ENCODE data around the gene E2F3. TPM values are rescaled to one million over a fixed set of nuclear protein-coding genes. Genes with fewer than 3 reads are reported as not detected.

Gene E2F3
- total RNA-seq, 6 donors from 2014 or later: 4.0 to 10.8 (median 6.5) TPM

- Histone ChIP-seq H3K27ac (no peak overlapping the region), H3K36me3 (peaks cover 0 to 14% (median 7%) of the 10 kb centered on the region in 4 donors), H3K9me3 (no peaks in the 10 kb centered on the region), H3K27me3 (no peaks in the 10 kb centered on the region), H3K4me1 (peaks cover 16 to 29% (median 17%) of the 10 kb centered on the region in 4 donors), H3K4me3 (no peak overlapping the region)
- no peak for ATAC-seq (ENCODE audit: low FRiP score in 2 of 2)
- TF ChIP-seq CTCF (IDR thresholded peaks at IDR 0.05): no peak
- no peak for TF ChIP-seq EP300 (IDR thresholded peaks at IDR 0.05)
- no peak for TF ChIP-seq POLR2A (IDR thresholded peaks at IDR 0.05)
- TF ChIP-seq POLR2AphosphoS5 (IDR thresholded peaks at IDR 0.05): no peak
- DNase-seq: no peak
- WGBS, 2 donors: 64 to 72% methylated on average over 4 of the region's 4 CpGs
These were observed 137.2 kb downstream of the E2F3 start for GRCh38 chr6:20538907-20539306.

GRCh38 chr6:20539387-20539786, 137.7 kb downstream of the E2F3 start:
- peaks cover 16 to 27% (median 17%) of the 10 kb centered on the region in 4 donors for H3K4me1 ChIP-seq
- no peak overlapping the region for H3K4me3 ChIP-seq
- WGBS, 2 donors: 74 to 91% methylated on average over 2 of the region's 2 CpGs
- no peak for DNase-seq
- TF ChIP-seq POLR2AphosphoS5 (IDR thresholded peaks at IDR 0.05): no peak
- no peaks in the 10 kb centered on the region for H3K9me3 ChIP-seq
- no peaks in the 10 kb centered on the region for H3K27me3 ChIP-seq
- H3K27ac ChIP-seq: no peak overlapping the region
- H3K36me3 ChIP-seq: peaks cover 0 to 14% (median 7%) of the 10 kb centered on the region in 4 donors
- no peak for ATAC-seq (ENCODE audit: low FRiP score in 2 of 2)

GRCh38 chr6:20540683-20541082, 139.0 kb downstream of the E2F3 start:
- 79 to 85% methylated on average over 5 of the region's 5 CpGs for WGBS, 2 donors
- no peak for TF ChIP-seq POLR2A (IDR thresholded peaks at IDR 0.05)
- no peak for TF ChIP-seq EP300 (IDR thresholded peaks at IDR 0.05)
- no peak for TF ChIP-seq CTCF (IDR thresholded peaks at IDR 0.05)
- TF ChIP-seq POLR2AphosphoS5 (IDR thresholded peaks at IDR 0.05): no peak
- no peaks in the 10 kb centered on the region for H3K9me3 ChIP-seq
- peaks cover 8 to 16% (median 9%) of the 10 kb centered on the region in 4 donors for H3K4me1 ChIP-seq
- ATAC-seq (ENCODE audit: low FRiP score in 2 of 2): peak in 1 of 2 donors; percentile 79
- peaks cover 0 to 21% (median 7%) of the 10 kb centered on the region in 4 donors for H3K36me3 ChIP-seq
- H3K4me3 ChIP-seq: no peak overlapping the region
- no peak overlapping the region for H3K27ac ChIP-seq
- H3K27me3 ChIP-seq: no peaks in the 10 kb centered on the region
- no peak for DNase-seq

GRCh38 chr6:20541382-20541781, 139.7 kb downstream of the E2F3 start:
- Histone ChIP-seq H3K4me3 (no peak overlapping the region), H3K4me1 (peaks cover 6 to 12% (median 8%) of the 10 kb centered on the region in 4 donors), H3K9me3 (no peaks in the 10 kb centered on the region), H3K27ac (no peak overlapping the region), H3K27me3 (no peaks in the 10 kb centered on the region), H3K36me3 (peaks cover 0 to 28% (median 7%) of the 10 kb centered on the region in 4 donors)
- ATAC-seq (ENCODE audit: low FRiP score in 2 of 2) (peak in 1 of 2 donors; percentile 43), DNase-seq (no peak)
- 95 to 96% methylated on average over 6 of the region's 6 CpGs for WGBS, 2 donors
- TF ChIP-seq POLR2A (IDR thresholded peaks at IDR 0.05) (no peak), CTCF (IDR thresholded peaks at IDR 0.05) (no peak)

GRCh38 chr6:20542927-20543602, 141.4 kb downstream of the E2F3 start:
- no peaks in the 10 kb centered on the region for H3K27me3 ChIP-seq
- no peak overlapping the region for H3K27ac ChIP-seq
- no peak overlapping the region for H3K4me3 ChIP-seq
- H3K9me3 ChIP-seq: no peaks in the 10 kb centered on the region
- 57 to 62% methylated on average over 2 of the region's 2 CpGs for WGBS, 2 donors
- ATAC-seq (ENCODE audit: low FRiP score in 2 of 2) (no peak), DNase-seq (no peak)
- H3K36me3 ChIP-seq: peaks cover 0 to 36% (median 11%) of the 10 kb centered on the region in 4 donors
- TF ChIP-seq POLR2AphosphoS5 (IDR thresholded peaks at IDR 0.05): no peak
- TF ChIP-seq CTCF (IDR thresholded peaks at IDR 0.05): no peak
- TF ChIP-seq POLR2A (IDR thresholded peaks at IDR 0.05): no peak
- TF ChIP-seq EP300 (IDR thresholded peaks at IDR 0.05): no peak
- peaks cover 6 to 12% (median 8%) of the 10 kb centered on the region in 4 donors for H3K4me1 ChIP-seq

Small RNAs within 50 kb of the gene (small RNA-seq; reads per million reads assigned to genes)
- gene RF00019 (0 reads per million in 4 donors), gene RNU6-141P (0 reads per million in 4 donors)

Other genes starting within 250 kb of the E2F3 start
- 10 to 100 TPM in 4 of 6 donors, 1 to 10 TPM in 2; 4.2 to 17.5 (median 12.2) TPM for gene MBOAT1, start 189.4 kb upstream of the E2F3 start, total RNA-seq
- 10 to 100 TPM in 4 of 6 donors, 1 to 10 TPM in 2; 9.4 to 22.6 (median 13.8) TPM for gene CDKAL1, start 132.6 kb downstream of the E2F3 start, total RNA-seq

Measured in upper lobe of left lung (tissue), 6 donors.